Activated naive CD8-positive, alpha-beta T cell treated with anti-CD3 and anti-CD28 coated beads, Interleukin-2, amount 50 U/mL, for 16 hours (primary cell): Measurements from ENCODE around the gene MOB2.

Experiments used
- DNase-seq: peaks from one replicate; pipeline ENCODE4 v3.0.0-alpha.2; 2020; ENCODE audit warnings: low read depth, low spot score

The MOB2 gene

DNA sequence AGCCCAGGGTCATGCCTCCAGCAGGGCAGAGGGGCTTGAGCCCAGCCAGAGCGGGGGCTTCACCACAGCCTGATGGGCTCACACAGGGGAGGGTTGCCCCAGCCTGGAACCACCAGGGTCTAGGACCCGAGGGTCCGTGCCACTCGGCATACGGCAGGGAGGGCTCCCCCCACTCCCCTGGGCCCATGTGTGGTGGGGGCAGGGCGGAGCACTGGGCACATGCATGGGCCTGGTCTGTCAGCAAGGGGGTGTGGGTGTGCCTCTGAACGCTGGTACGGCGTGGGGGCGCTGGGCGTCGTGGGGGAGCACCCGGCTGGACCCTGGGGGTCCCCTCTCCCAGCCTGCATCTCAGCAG is 29.3 kb downstream of the MOB2 start:
- DNase-seq: no peak

DNA sequence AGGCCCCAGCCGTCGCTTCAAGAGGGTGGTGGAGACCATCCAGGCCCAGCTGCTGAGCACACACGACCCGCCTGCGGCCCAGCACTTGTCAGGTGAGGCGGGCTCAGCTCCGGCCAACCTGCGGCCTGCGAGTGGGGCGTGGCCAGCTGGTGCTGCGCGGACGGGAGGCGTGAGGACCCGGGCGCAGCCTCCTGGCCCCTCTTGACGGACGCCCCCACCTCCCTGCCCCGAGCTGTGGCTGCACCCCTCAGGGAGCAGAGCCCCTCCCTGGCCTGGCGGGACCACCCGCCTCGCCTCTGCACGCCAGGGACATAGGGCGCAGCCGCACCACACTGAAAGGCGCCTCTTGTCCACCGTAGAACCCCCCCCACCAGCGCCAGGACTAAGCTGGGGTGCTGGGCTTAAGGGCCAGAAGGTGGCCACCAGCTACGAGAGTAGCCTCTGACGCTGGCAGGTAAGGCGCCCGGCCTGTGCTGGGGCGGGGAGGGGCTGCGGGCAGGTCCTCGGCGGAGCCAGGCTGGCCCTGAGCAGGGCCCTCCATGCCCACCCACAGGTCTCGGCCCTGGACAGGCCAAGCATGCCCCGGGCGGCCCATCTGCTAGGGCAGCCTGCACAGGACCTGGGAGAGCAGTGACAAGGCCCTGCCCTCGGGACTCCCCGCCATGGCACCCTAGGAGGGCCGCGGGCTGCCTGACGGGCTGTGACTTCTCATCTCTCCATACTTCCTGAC is 29.8 kb downstream of the MOB2 start:
- no peak for DNase-seq

DNA sequence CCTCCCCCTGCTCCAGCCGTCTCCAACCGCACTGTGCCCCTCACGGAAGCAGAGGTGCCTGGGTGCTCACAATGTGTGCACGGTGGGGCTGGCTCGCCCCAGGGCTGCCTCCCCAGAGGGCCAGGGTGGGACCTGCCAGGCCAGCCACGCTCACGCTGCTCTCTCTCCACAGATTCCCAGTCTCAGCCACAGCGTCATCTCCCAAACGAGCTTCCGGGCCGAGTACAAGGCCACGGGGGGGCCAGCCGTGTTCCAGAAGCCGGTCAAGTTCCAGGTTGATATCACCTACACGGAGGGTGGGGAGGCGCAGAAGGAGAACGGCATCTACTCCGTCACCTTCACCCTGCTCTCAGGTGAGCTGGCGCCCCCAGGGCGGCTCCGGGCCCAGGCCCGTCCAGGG is 30.4 kb downstream of the MOB2 start:
- DNase-seq: no peak

DNA sequence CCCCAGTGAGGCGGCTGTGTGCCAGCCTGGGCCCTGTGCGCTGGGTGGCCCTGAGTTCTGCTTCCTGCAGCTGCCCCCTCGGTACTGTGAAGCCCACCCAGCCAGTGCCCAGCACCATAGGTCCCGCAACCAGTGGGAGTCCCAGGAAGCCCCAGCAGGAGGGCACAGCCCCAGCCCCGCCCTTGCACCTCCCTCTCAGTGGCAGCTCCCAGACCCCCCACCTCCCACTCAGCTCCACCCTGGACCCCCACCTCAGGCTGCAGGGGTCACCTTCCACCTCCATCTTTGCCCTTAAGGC is 30.9 kb downstream of the MOB2 start:
- no peak for DNase-seq

DNA sequence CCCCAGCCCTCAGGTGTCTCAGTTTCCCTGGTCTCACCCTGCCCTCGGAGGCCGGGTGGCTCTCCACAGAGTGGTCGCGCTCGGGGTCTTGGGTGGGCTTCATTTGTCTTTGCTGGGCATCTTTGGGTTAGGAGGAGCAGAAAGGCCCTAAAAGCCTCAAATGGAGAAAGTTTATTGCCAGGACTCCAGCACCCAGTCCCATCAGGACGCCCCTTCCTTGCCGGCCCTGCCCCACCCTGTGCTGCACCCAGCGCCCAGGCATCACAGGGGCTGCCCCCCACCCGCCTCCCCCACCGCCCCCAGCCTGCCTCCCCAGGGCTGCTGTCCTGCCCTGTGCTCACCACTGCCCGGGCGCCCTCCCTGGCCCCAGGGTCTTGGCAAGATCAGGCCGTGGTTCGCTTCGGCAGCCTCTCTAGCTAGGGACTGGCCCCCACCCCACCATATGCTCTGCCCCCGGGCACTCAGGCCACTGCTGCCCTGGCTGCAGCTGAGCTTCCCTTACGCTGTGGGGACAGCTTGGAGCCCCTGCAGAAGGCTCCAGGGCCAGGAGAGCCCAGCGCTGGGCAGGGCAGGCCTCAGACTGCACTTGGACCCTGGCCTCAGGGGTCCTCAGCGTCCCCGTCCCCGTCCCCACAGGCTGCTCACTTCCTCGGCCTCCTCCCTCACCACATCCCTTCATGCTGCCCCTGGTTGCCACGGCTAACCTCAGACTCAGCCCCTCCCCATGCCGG is 31.4 kb downstream of the MOB2 start:
- DNase-seq: no peak

DNA sequence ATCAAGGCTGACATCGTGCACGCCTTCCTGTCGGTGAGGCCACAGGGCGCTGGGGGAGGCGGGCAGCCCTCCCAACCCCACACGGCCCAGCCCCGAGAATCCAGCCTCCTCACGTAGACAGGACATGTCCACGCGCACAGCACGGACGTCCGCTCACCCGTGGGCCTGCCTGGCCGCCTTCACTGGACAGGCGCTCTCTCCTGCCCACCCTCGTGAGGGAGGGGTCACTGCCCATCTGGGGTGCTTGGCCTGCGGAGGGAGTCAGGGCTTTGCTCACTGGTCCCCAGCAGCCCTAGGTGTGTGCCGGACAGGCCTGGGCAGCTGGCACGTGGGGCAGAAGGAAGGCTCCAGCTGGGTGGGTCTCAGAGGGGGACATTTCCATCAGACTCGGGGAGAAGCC is 32.0 kb downstream of the MOB2 start:
- no peak for DNase-seq

DNA sequence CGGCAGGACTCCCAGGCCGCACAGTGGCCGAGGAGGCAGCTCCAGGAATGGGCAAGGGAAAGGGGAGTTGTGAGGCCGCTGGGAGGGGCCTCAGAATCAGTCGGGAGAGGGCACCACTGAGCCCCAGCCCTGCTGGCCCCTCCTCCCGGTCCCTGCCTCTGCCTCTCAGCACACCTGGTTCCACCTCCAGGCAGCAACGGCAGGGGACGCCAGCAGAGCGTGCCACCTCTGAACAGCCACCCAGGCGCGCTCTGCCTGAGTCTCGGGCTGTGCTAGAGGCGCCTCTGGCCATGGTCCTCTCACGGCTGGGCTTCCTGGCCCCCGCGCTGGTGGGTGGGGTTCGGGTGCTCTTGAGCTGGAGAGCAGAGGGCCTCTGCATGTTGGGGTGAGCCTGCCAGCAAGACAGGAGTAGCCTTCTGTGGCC is 33.0 kb downstream of the MOB2 start:
- DNase-seq: no peak

DNA sequence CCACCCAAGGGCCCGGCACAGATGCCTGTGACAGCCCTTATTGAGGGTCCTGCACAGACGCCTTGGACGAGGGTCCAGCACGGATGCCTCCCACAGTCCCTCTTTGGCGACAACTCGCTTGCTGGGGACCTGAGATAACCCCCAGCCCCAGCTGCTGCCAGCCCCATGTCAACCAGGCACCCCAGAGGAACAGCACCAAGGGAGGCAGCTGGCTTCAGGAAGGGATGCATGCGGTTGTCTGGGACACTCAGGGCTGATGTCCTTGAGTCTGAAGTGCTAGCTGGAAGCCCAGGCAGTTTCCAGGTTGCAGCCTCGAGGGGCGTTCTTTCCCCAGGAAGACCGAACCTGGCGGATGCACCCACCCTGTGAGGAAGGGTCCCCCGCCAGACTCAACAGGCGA is 33.8 kb downstream of the MOB2 start:
- no peak for DNase-seq

DNA sequence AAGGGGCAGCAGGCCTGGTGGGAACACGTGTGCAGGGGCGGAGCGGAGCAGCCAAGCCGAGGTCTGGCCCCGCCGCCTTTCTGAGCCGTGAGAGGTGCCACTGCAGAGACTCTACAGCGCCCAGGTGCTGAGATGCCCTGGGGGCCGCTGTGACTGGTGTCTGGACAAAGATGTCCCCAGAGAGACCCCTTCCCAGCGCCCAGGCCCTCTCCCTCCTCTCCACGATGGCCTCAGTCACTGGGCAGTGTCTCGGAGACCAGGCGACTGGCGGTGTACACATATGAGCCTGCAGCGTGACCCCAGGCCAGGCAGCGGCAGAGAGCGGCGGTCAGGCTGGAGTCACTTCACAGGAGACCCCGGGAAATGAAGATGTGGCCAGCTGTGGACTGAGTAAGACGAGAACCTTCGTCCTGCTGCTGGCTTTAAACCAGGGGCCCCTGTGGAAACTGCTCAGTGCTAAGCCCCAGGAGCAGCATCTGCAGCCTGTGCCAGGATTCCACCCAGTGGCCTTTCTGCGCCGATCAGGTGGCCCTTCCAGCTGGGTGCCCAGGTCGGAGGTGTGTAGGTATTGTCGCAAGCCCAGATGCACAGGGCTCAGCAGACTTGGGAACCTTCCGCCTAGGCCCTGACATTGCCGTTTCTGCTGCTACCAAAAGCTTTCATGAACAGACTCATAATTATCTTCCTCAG is 34.7 kb downstream of the MOB2 start:
- no peak for DNase-seq

DNA sequence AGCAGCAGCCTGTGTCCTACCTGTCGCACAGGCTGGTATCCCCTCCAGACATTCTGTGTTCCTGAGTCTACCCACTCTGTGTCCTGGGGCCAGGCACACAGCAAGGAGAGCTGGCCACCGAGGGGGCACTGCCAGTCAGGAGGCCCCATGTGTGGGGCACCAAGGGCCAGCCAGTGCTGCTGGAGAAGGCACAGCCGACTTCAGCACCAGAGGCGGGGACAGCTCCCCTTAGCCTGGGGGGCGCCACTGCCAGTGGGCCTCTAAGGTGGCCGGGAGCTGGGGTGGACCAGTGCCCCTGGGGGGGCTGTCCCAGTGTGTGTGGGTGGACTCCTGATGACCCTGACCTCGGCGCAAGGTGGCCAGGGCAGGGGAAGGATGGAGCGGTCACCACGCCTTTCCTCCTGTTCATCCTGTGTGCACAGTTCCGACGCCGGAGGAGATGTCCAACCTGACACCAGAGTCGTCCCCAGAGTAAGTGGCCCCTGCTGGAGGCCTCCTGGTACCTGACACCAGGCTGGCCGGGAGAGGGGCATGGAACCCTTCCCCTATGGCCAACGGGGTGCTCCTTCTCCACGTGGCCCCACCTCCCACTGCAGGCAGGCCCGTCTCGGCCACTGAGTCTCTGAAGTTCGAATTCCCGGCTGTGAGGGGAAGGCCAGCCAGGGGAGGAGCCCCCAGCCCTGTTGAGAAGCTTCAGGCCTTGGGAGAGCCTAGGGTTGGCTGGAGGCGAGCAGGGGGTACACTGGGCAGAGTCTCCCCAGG is 35.4 kb downstream of the MOB2 start:
- DNase-seq: no peak

DNA sequence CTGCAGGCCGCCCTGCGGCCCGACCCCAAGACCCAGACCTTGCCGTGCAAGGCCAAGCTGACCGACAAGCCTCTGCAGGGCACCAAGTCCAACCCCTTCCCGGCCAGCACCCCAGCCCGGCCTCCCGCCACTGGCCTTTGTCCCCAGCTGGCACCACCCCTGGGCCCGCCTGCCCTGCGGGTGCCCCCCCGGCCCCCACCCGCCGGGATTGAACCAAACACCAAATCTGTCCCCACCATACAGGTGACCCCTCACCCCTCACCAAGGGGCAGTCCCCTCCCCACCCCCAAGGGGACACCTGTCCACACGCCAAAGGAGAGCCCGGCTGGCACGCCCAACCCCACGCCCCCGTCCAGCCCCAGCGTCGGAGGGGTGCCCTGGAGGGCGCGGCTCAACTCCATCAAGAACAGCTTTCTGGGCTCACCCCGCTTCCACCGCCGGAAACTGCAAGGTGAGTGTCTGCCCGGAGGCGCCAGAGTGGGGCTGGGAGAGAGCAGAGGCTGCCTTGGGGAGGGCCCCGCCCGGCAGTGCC is 36.2 kb downstream of the MOB2 start:
- DNase-seq: no peak

DNA sequence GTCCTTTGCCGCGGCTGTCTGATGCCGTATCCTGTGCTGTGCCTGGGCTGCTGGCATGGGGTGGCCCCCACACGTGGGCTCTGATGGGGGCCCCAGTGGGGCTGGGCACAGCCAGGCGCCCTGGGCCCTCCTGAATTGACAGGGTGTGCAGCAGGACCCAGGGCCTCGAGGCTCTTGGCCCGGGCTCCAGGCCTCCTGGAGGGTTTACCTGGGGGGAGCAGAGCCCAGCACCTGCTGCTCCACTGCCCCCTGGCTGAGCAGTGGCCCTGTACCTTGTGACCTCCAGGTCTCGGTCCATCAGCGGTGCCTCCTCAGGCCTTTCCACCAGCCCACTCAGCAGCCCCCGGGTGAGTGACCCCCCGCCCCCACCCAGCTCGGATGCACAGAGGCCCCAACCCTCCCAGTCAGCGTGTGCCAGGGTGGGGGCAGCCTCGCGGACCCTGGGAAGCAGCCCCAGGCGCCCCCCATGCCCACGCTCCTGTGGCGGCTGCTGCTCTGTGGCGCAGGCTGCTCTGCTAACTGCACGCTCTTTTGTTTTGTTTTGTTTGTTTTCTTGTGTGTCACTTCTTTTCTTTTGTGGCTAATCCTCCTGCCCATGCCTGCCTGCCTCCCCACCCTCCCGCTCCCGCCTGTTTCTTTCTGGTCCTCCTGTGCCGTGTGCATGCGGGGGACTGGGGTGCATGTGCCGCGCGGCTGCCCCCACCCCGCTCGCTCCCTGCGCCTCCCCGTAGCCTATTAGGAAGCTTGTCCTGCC is 36.9 kb downstream of the MOB2 start:
- no peak for DNase-seq

DNA sequence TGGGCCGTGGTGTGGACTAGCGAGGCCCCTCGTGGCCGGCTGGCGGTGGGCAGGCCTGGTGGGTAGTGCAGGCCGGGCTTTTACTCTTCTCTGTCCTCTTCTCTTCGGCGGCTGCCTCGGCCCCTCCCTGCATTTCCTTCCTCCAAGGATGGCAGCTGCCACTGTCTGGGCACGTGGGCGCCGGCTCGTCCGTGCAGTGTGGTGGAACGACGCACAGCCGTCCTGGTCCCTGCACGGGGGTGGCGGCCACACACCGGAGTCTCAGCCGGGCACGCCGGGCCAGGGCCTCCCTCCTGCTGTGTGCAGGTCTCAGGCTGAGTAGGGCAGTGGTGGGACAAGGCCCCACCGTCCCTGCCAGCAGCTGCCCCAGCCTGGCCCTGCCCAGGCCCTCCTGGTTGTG is 37.7 kb downstream of the MOB2 start:
- DNase-seq: no peak

DNA sequence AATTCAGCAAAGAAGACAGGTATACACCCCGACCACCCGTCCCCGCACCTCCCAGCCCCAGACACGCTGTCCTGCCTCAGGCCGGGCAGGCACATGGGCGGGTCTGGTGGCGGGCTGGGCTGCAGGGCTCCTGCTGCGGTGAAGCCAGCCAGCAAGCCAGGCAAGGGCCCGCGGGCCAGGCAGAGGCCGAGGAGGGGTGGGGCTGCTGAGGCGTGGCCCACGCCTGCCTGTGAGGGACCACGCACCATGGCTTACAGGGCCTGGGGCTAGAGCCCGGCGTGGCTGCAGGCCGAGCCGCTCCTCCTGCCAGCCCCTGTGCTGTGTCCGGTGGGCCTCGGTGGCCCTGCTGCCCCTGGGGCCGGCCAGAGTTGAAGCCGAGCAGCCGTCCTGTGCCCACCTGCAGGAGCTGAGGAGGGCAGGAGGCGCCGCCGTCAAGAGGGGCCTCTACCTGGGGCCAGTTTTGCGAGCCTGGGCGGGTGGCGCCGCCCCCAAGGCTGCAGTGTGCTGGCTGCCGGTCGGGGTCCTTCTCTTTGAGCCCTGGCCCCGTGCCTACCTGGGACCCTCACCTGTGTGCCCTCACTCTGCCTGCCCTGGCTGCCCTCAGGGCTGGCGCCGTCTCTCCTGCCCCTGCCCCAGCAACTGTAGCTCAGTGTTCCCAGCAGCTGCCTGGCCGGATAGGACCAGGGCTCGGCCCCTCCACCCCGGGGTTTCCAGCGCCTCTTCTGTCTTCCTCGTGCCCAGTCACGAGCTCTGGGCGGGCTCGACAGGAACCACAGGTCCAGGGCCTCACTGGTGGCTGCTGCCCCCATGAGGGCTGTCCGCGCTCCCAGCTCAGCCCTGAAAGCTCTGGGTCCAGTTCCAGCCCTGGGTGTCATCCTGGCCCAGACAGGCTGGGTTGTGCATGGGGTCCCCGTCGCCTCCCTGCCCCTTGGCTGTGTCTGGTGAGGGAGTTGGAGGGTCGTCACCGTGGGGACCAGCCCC is 38.4 kb downstream of the MOB2 start:
- DNase-seq: no peak

DNA sequence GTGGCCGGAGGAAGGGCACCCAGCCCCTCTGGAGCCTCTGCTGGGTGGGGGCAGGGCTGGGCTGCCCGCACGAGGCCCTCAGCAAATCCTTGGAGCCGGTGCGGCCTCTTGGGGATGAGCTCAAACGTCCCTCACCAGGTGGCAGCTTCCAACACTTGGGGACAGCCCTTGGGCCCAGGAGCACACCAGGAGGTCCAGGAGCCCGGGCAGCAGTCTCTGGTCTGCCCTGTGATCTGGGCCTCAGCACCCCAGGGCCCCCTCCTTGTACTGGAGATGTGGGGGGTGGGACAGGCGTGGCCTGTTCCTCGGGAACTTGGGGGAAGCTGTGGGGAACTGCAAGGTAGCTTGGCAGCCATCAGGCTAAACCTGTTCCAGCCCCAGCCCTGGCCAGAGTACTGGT is 40.0 kb downstream of the MOB2 start:
- DNase-seq: no peak

DNA sequence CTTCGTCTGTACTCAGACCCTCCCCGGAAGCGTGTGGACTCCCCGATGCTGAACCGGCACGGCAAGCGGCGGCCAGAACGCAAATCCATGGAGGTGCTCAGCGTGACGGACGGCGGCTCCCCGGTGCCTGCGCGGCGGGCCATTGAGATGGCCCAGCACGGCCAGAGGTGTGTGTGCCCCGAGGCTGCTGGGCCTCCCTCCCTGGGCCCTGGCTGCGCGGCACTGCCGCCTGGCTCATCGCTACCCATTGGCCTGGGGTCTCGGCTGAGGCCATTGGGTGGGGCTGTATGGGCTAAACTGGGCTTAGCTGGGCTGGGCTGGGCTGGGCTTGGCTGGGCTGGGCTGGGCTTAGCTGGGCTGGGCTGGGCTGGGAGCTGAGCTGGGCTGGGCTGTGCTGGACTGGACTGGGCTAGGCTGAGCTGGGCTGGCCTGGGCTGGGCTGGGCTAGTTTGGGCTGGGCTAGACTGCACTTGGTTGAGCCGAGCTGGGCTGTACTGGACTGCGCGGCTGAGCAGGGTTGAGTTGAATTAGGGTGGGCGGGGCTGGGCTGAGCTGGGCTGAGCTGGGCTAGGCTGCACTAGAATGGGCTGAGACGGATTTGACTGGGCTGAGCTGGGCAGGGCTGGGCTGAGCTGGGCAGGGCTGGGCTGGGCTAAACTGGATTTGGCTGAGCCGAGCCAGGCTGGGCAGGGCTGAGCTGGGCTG is 40.7 kb downstream of the MOB2 start:
- DNase-seq: no peak

DNA sequence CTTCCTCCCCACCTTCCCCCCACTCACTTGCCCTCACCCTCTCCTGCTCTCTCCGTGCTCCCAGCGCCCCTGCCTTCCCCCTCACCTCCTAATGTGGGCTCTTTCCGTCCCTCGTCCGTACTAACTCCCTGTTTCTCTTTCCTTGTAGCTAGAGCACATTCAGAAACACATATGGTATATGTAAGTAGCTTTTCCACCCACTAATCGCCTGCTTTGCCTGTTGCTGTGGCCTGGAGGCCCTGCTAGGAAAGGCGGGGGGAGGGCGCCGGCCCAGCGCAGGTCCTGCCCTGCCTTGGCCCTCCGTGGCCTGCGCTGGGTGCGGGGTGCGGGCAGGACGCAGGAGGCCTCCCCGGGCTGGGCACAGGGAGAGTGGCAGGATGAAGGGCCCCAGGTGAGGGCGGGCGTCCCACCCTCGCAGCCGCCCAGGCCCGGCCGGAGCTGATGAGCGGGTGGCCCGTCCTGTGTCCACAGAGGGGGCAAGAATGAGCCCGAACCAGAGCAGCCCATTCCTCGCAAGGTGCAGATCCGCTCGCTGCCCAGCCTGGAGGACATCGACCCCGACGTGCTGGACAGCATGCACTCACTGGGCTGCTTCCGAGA is 41.7 kb downstream of the MOB2 start:
- DNase-seq: no peak

DNA sequence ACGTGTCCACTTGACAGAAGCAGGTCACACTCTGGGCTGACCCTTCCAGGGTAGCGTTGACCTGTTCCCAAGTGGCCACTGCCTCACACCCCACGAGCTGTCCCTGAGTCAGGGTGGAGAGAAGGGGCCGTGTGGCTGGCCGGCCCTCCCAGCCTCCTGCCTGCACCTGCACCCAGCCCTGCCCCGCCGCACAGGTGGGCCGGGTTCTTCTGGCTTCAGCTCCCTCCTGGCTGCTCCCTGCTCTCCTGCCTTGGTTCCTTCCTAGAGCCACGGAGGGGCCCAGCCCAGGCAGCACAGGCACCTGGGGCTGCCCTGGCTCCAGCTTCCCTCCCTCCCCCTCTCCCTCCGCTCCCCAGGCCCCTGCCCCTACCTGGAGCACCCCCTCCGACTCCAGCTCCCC is 42.3 kb downstream of the MOB2 start:
- no peak for DNase-seq

DNA sequence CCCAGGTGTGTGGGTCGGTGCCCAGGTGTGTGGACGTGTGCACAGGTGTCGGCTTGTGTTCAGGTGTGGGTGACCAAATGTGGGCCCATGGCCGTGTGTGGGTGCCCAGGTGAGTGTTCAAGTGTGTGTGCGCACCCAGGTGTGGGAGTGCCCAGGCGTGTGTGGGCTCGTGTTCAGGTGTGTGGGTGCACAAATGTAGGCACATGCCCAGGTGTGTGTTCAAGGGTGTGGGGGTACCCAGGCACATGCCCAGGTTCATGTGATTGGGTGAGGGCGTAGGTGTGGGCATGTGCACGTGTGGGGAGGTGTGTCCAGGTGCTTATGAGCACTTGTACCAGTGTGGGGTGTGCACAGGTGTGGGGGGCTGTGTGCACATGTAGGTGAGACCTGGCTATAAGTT is 42.8 kb downstream of the MOB2 start:
- DNase-seq: no peak
